Sigmoid colon (tissue), 7 donors: ENCODE results near the gene CR2. TPM values are rescaled to one million over a fixed set of nuclear protein-coding genes. Genes with fewer than 3 reads are reported as not detected.

Source experiments
- DNase-seq: peaks from one replicate; pipeline ENCODE4 v3.0.0-alpha.2; 2019
- H3K27ac ChIP-seq, 4 donors: fragments of 200-600 bp; sonication (generic); one replicate each; pipeline ENCODE4 v1.5.1; 2016 to 2019; ENCODE audit warnings: mild to moderate bottlenecking in 1 of 4
- H3K27me3 ChIP-seq, 3 donors: fragments of 200-600 bp; sonication (generic); one replicate each; pipeline ENCODE4 v1.5.1; 2019; ENCODE audit warnings: mild to moderate bottlenecking in 1 of 3
- H3K36me3 ChIP-seq, 4 donors: fragments of 200-600 bp; sonication (generic); one replicate each; pipeline ENCODE4 v1.5.1; 2016 to 2019
- H3K4me1 ChIP-seq, 4 donors: fragments of 200-600 bp; sonication (generic); one replicate each; pipeline ENCODE4 v1.5.1; 2017 to 2019
- H3K4me3 ChIP-seq, 4 donors: fragments of 200-600 bp; sonication (generic); one replicate each; pipeline ENCODE4 v1.5.1; 2017 to 2019; ENCODE audit warnings: mild to moderate bottlenecking in 2 of 4, moderate library complexity in 1 of 4
- H3K9me3 ChIP-seq, 4 donors: fragments of 200-600 bp in 3 of 4; sonication (generic) in 3 of 4; one replicate each; pipeline versions ENCODE4 v1.5.1 to v1.6.1; 2013 to 2019
- EP300 ChIP-seq, 4 donors: sonication (generic); formaldehyde crosslinking; IDR thresholded peaks; one replicate each; pipeline ENCODE4 v1.6.1; 2017; ENCODE audit warnings: antibody characterized with exemption in 4 of 4
- POLR2A ChIP-seq, 2 donors: fragments of 450-650 bp; IDR thresholded peaks; one replicate each; pipeline ENCODE4 v1.6.1; 2016; ENCODE audit warnings: antibody characterized with exemption in 2 of 2, mild to moderate bottlenecking in 2 of 2, moderate library complexity in 2 of 2
- POLR2AphosphoS5 ChIP-seq, 4 donors: sonication (generic); formaldehyde crosslinking; IDR thresholded peaks; one replicate each; pipeline ENCODE4 v1.6.1; 2017; ENCODE audit warnings: antibody characterized with exemption in 4 of 4
- WGBS, 2 donors: extraction: QIAGEN DNeasy Blood & Tissue Kit; methylation state at CpG; one replicate each; pipeline ENCODE4 v1.1.7; 2013; 5-methylcytosine and 5-hydroxymethylcytosine counted together
- intact Hi-C: fragments of 100-400 bp; cut with DNase I; formaldehyde crosslinking; loops from one replicate; pipeline ENCODE4 v1.15.1; 2023
- polyA plus RNA-seq, 3 donors: library from polyadenylated mRNA; stranded (reverse); fragments of 200-250 nt; gene quantifications; one replicate each; pipeline ENCODE4 v1.2.3, GENCODE V29; 2013
- total RNA-seq, 4 donors: library from RNA; depleted of rRNA; stranded (reverse); fragments of >200 nt; gene quantifications; one replicate each; pipeline ENCODE4 v1.1.0, GENCODE V29; 2016
- TF ChIP-seq, protein P1 (sequence below), 4 experiments: fragments of 450-650 bp in 3 of 4; fragments of 200-600 bp in 1 of 4; IDR thresholded peaks; one replicate each; pipeline ENCODE4 v1.5.1; 2016 to 2019; ENCODE audit warnings: antibody characterized with exemption in 4 of 4, mild to moderate bottlenecking in 3 of 4, moderate library complexity in 2 of 4
- donor health status: healthy with polysubstance abuse.
- donor health status: Bipolar disorder and iron deficiency.
- donor health status: healthy.

The CR2 gene
- total and polyA plus RNA-seq, 7 donors, result 0.23 to 50.7 (median 0.60) TPM; not detected in 4

DNA sequence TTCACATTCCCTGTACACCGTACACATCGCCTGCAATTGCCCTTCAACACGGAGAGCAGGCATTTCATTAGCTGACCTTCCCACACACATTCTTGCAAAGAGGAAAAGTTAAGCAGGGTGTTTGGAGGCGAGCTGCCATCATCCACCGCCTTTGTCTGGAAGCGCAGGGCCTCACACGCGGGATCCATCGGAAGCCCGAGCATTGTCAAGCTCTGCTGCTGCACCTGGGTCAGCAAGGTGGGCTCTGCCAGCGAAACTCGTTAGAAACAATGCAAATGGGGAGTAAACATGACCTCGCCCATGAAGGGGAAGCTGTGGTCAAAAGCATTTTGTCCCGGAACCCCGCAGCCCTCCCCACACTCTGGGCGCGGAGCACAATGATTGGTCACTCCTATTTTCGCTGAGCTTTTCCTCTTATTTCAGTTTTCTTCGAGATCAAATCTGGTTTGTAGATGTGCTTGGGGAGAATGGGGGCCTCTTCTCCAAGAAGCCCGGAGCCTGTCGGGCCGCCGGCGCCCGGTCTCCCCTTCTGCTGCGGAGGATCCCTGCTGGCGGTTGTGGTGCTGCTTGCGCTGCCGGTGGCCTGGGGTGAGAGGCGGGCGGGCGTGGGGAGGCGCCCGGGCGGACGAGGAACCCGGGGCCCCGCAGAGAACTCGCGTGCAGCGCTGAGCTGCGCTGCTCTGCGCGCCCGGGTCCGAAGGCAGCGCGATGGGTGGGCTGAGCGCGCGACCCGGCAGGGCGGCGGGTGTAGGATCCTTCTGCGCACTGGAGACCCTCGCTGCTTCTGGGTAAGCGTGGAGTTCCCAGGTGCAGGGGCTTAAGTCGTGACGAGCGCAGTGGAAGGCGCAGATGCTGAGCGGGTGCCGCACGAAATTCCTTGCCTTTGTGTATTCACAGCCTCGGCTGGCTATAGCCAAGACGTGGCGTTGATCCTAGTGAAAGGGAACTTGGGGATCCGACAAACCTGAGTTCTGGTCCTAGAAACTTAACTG is 42.0 kb downstream of the CR2 start, which contains the start of gene CR1:
CR1 (plus strand) TSS at position 357 of the 992 bp plus-strand sequence; CDS start at position 468, 111 bp downstream.
- peaks cover 0 to 10% (median 6%) of the 10 kb centered on the region in 4 donors for H3K4me1 ChIP-seq
- peak within 1 kb of the TSS in 2 of 4 donors; percentile 12 to 42 for H3K27ac ChIP-seq
- WGBS, 2 donors, result 3 to 6% methylated on average over 68 of the region's 68 CpGs
- intact Hi-C loops, result no loop called here
- no peaks in the 10 kb centered on the region for H3K36me3 ChIP-seq
- TF ChIP-seq EP300 (IDR thresholded peaks at IDR 0.05) (no peak), POLR2A (IDR thresholded peaks at IDR 0.05) (no peak), POLR2AphosphoS5 (IDR thresholded peaks at IDR 0.05) (no peak)
- TF ChIP-seq, protein P1, sequence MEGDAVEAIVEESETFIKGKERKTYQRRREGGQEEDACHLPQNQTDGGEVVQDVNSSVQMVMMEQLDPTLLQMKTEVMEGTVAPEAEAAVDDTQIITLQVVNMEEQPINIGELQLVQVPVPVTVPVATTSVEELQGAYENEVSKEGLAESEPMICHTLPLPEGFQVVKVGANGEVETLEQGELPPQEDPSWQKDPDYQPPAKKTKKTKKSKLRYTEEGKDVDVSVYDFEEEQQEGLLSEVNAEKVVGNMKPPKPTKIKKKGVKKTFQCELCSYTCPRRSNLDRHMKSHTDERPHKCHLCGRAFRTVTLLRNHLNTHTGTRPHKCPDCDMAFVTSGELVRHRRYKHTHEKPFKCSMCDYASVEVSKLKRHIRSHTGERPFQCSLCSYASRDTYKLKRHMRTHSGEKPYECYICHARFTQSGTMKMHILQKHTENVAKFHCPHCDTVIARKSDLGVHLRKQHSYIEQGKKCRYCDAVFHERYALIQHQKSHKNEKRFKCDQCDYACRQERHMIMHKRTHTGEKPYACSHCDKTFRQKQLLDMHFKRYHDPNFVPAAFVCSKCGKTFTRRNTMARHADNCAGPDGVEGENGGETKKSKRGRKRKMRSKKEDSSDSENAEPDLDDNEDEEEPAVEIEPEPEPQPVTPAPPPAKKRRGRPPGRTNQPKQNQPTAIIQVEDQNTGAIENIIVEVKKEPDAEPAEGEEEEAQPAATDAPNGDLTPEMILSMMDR (IDR thresholded peaks at IDR 0.05), result no peak
- peak within 1 kb of the TSS; percentile 12 to 45 (median 33) for H3K4me3 ChIP-seq
- DNase-seq, result no peak
- H3K9me3 ChIP-seq, result no peaks in the 10 kb centered on the region
- peaks cover 0 to 78% (median 26%) of the 10 kb centered on the region in 3 donors for H3K27me3 ChIP-seq

DNA sequence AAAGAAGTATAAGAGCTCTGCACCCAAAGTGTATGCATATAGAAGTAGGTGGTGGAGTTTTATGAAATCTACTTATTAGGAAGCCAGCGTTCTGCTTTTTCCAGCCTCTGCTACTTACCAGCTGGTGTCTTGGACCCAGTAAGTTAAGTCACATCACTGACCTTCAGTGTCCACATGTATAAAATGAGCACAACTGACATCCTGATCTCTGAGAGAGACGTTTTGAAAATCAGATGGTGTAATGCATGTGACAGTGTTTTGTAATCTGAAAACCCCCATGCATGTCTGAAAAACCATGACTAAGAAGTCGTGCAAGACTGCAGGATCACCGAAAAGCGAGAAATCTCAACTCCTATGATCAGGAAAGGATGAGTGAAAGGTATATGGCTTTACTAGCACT is 43.8 kb downstream of the CR2 start:
- intact Hi-C loops, result no loop called here
- no peak overlapping the region for H3K27ac ChIP-seq
- H3K27me3 ChIP-seq, result peaks cover 0 to 71% (median 26%) of the 10 kb centered on the region in 3 donors
- DNase-seq, result no peak
- no peaks in the 10 kb centered on the region for H3K9me3 ChIP-seq
- 64 to 68% methylated on average over 5 of the region's 5 CpGs for WGBS, 2 donors
- H3K36me3 ChIP-seq, result no peaks in the 10 kb centered on the region
- H3K4me1 ChIP-seq, result peaks cover 0 to 10% (median 6%) of the 10 kb centered on the region in 4 donors
- no peak overlapping the region for H3K4me3 ChIP-seq
- TF ChIP-seq EP300 (IDR thresholded peaks at IDR 0.05), result no peak
- TF ChIP-seq, protein P1 (IDR thresholded peaks at IDR 0.05), result no peak
- no peak for TF ChIP-seq POLR2AphosphoS5 (IDR thresholded peaks at IDR 0.05)
- no peak for TF ChIP-seq POLR2A (IDR thresholded peaks at IDR 0.05)

GRCh38 chr1:207499573-207499972 is 45.4 kb downstream of the CR2 start:
- 0 to 1% methylated on average over 4 of the region's 4 CpGs for WGBS, 2 donors
- H3K27ac ChIP-seq, result no peak overlapping the region
- no peaks in the 10 kb centered on the region for H3K9me3 ChIP-seq
- no peaks in the 10 kb centered on the region for H3K36me3 ChIP-seq
- H3K4me3 ChIP-seq, result no peak overlapping the region
- H3K4me1 ChIP-seq, result peaks cover 0 to 10% (median 6%) of the 10 kb centered on the region in 4 donors
- DNase-seq, result no peak
- peaks cover 0 to 55% (median 26%) of the 10 kb centered on the region in 3 donors for H3K27me3 ChIP-seq
- intact Hi-C loops, result no loop called here
- no peak for TF ChIP-seq POLR2A (IDR thresholded peaks at IDR 0.05)
- TF ChIP-seq, protein P1 (IDR thresholded peaks at IDR 0.05), result peak in 3 of 4 experiments; percentile 19 to 43 (median 39)

GRCh38 chr1:207500306-207500705 is 46.2 kb downstream of the CR2 start:
- intact Hi-C loops, result no loop called here
- Histone ChIP-seq H3K27me3 (peaks cover 0 to 47% (median 22%) of the 10 kb centered on the region in 3 donors), H3K4me3 (no peak overlapping the region), H3K27ac (no peak overlapping the region), H3K4me1 (peaks cover 0 to 10% (median 6%) of the 10 kb centered on the region in 4 donors), H3K36me3 (no peaks in the 10 kb centered on the region), H3K9me3 (no peaks in the 10 kb centered on the region)
- 72 to 79% methylated on average over 3 of the region's 3 CpGs for WGBS, 2 donors
- DNase-seq, result no peak
- TF ChIP-seq POLR2A (IDR thresholded peaks at IDR 0.05) (no peak), EP300 (IDR thresholded peaks at IDR 0.05) (no peak), POLR2AphosphoS5 (IDR thresholded peaks at IDR 0.05) (no peak)
- TF ChIP-seq, protein P1 (IDR thresholded peaks at IDR 0.05), result no peak
